ENCODE data around the gene CAGE1.

CAGE1 gene

DNA sequence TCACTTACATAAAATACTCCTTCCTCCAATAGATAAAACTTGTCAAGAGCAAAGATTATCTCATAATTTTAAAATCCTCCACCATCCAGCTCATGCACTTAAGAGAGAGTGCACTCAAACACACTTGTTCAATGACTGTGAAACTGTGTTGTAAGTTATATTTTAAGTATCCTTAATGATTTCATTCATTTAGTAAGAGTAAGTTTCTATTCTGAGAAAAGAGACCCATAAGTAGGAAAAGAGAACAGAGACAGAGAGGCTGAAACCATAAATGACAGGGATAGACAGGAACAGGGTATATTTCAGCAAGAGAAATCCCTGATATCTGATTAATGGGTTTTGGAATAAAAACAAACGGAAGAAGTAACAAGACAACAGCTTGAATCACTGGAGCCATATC, 84.7 kb downstream of the CAGE1 start:
- no peak for DNase-seq

DNA sequence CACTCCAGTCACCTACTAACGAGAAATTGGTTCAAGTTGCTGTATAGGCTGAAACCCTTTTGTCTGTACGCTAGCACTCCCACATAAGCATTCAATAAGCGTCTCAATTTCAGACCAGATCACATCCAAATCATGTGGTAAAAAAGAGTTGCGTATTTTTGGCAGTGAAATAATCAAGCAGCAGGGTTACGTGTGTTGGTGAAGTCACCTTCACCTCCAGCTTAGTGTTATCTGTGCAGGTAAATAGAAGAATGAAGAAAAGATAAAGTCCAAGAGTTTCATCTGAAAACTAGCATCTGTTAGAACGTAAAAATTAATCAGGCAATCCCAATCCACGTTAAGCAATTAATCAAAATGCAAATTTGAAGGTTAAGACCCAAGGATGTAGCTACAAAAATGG, 87.8 kb downstream of the CAGE1 start:
- no peak for DNase-seq

DNA sequence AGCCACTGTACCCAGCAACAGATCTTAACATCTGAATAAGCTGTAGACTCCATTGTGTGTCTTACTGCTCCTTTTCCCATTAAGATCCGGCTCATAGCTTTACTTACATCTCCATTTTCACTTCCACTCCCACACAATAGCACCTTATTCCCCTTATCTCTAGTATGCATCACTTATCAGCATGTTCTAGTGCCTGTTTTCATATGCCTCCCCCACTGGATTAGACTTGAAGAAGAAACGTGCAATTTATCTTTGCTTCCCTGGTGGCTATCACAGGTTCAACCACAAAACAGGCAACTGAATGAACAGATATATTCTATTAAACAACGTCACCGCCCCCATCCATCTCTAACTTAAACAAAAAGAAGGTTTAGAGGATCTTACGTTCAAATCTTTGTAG, 88.6 kb downstream of the CAGE1 start:
- DNase-seq: no peak

DNA sequence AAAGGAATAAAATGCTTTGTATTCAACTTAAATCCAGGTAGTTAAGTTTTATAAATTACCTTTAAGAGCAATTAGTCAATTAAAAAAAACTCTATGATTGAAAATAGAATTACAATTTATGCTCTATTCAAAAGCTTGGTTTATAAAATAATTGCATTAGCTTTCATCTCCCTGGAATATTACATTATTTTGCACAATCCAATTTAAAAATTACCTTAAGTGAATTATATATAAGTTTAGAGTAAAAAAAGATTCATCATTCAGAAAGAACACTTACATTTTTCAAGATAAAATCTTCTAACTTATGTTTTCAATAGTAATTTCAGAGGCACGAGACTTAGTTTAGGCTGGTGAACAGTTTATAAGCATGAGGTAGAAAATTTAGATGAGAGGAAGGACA, 91.4 kb downstream of the CAGE1 start:
- DNase-seq: no peak

DNA sequence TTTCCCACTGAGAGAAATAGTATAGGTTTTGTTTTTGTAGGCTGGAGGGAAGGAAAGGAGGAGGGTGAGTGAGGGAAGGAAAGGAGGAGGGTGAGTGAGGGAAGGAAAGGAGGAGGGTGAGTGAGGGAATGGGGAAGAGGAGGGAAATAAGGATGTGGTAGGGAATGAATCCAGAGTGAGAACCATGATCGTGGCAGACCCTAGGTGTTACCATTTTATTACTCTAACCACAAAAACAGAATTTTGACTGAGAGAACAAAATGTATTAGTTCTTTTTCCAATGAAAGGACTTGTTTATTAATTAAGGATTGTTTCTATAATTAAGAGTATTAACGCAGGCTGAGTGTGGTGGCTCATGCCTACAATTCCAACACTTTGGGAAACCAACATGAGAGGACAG, 92.9 kb downstream of the CAGE1 start:
- no peak for DNase-seq

DNA sequence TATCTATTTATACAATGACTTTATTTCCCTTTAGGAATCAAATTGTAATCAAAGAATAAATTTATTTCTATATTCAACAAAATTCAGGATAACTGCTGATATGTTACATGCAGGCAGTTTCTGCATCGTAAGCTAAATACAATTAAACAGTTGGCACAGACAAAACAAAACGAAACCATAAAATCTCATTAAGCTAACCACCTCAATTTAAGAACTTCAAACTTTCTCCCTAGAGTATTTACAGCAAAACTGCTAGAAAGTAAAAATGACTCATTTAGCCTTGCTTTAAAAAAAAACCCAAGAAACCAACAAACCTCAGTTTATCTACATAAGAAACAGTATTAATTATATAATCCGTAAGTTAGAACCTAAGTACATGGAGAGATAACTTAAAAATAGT, 93.6 kb downstream of the CAGE1 start:
- no peak for DNase-seq

DNA sequence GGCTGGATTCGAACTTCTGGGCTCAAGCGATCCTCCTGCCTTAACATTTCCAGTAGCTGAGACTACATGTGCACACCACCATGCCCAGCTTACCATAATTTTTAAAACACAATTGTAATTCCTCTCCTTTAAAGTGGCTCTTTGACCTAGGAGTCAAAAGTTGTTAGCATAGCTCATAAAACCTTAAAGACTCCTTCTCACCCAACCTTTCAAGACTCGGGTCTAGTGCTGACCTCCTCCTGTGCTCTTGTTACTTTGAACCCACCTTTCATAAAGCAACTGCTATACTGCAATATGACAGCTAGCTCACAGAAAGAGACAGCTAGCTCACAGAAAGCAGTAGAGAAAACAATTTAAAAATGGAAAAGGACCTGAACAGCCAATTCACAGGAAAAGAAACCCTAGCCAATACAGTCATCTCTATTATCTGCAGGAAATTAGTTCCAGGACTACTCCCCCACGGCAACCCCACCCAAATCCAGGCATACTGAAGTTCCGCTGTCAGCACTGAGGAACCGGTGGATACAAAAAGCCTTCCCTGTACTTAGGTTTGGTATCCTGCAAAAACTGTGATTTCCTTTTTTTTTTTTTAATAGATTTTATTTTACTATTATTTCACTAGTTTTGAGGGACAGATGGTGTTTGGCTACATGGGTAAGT, 96.8 kb downstream of the CAGE1 start:
- DNase-seq: no peak

DNA sequence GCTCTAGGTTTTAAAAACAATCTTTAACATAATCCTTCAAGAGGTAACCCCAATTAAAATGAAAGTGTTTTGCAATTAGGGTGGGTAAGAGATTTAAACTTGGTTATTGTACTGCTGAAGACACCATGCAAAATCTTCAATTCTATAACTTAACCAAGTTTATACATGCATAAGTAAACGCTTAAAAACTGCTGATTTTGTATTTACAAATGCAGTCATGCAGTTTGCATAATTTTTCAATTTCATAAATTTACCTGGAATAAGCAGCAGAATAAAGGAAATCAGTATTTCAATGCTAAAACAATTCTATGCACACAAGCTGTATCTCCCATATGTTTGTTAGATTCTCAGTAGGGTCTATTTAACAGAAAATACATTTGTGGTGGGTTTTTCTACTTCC, 99.5 kb downstream of the CAGE1 start:
- no peak for DNase-seq

DNA sequence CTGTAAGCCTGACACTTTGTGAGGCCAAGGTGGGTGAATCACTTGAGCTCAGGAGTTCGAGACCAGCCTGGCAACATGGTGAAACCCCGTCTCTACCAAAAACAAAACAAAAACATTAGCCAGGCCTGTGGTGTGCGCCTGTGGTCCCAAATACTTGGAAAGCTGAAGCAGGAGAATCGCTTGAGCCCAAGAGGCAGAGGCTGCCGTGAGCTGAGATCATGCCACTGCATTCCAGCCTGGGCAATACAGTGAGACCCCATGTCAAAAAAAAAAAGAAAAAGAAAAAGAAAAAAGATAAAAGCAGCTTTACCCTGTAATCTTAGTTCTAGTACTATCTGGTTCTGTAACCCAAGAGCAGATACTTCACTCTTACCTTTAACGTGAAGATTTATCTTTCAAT, 104.1 kb downstream of the CAGE1 start:
- DNase-seq: no peak

DNA sequence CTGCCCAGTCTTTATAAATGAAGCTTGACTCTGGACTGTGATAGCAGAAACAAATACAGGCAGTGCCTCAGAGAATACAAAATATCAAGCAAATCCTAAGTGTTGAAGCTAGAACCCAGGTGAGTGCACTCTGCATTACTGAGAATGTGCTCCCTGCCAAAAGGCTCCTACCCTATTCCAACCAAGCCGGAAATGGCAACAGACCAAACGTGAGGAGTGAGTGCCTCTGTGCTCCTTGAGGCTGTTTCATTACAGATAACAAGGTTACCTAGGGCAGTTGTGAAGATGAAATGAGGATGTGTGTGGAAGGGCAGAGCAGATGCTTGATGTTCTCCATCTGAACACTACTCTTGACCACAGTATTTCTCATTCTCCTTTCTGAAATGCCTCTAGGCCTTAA, 105.9 kb downstream of the CAGE1 start:
- DNase-seq: no peak

DNA sequence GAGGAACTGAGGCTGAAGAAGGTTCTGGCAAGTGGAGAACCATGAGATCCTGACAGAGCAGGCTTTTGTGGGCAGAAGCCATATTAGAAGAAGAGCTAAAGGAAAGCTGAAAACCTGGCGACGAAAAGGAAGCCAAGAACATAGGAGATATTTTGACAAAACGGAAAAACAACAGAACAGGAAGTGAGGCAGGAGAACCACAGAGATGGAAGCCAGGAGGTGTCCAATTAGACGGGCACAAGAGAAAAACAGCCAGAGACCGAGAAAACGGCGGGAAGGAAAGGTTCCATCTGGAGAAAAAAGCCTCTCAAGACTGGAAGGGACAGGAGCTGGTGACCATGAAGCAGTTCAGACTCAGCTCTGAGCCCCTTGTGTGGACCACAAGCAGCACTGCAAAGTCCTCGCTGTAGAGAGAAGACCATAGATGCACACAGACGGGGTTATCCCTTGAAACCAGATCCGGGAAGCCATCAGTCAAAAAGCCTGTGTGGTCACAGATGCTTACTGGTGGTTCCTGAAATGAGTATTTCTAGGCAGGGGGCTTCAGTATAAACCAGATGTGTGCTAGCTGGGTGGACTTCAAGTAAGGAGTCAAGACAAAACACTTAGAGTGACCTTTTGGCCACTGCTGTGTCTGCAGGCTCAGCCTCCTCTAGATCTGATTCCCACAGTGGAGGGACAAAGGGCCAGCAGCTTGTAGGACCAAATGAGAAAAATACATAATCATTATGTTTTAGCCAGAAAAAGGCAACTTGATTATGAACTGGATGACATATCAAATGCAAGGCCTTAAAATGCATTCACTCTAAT, 107.2 kb downstream of the CAGE1 start:
- no peak for DNase-seq
